ENCODE measurements around the gene SRSF7.
"Not testable (repeated sequence)": the region's sequence is repeated elsewhere in the genome, so short reads cannot be mapped to it uniquely, and the experiment has no call there.

Gene SRSF7

GRCh38 chr2:38740851-38741731, 10.1 kb downstream of the SRSF7 start:
- Histone ChIP-seq H3K27me3 (ENCODE audit: control insufficient read depth in 1 of 2, insufficient read depth in 2 of 2, low read length in 2 of 2) (no peaks in the 10 kb centered on the region), H3K27ac (ENCODE audit: low read depth, low read length) (peak overlapping the region; percentile 48), H3K36me3 (ENCODE audit: insufficient read depth, low read length) (peaks cover 31% of the 10 kb centered on the region), H3K4me3 (ENCODE audit: low read depth in 1 of 2, low read length in 2 of 2) (no peak overlapping the region), H3K9ac (ENCODE audit: low read length) (no peak overlapping the region), H3K4me1 (ENCODE audit: insufficient read depth, low read length) (peaks cover 52% of the 10 kb centered on the region), H3K9me3 (ENCODE audit: low read length) (no peaks in the 10 kb centered on the region)

GRCh38 chr2:38739524-38739923, 11.6 kb downstream of the SRSF7 start:
- Histone ChIP-seq H3K4me3 (ENCODE audit: low read depth in 1 of 2, low read length in 2 of 2) (no peak overlapping the region), H3K27me3 (ENCODE audit: control insufficient read depth in 1 of 2, insufficient read depth in 2 of 2, low read length in 2 of 2) (no peaks in the 10 kb centered on the region), H3K36me3 (ENCODE audit: insufficient read depth, low read length) (peaks cover 15% of the 10 kb centered on the region), H3K27ac (ENCODE audit: low read depth, low read length) (peak overlapping the region; percentile 32), H3K9me3 (ENCODE audit: low read length) (no peaks in the 10 kb centered on the region), H3K4me1 (ENCODE audit: insufficient read depth, low read length) (peaks cover 50% of the 10 kb centered on the region), H3K9ac (ENCODE audit: low read length) (no peak overlapping the region)

GRCh38 chr2:38737925-38738324, 13.2 kb downstream of the SRSF7 start:
- Histone ChIP-seq H3K9ac (ENCODE audit: low read length) (peak overlapping the region; percentile 20), H3K27ac (ENCODE audit: low read depth, low read length) (peak overlapping the region; percentile 75), H3K36me3 (ENCODE audit: insufficient read depth, low read length) (peaks cover 17% of the 10 kb centered on the region), H3K4me3 (ENCODE audit: low read depth in 1 of 2, low read length in 2 of 2) (no peak overlapping the region), H3K4me1 (ENCODE audit: insufficient read depth, low read length) (peaks cover 39% of the 10 kb centered on the region), H3K27me3 (ENCODE audit: control insufficient read depth in 1 of 2, insufficient read depth in 2 of 2, low read length in 2 of 2) (no peaks in the 10 kb centered on the region), H3K9me3 (ENCODE audit: low read length) (no peaks in the 10 kb centered on the region)

GRCh38 chr2:38737000-38737698, 14.0 kb downstream of the SRSF7 start:
- Histone ChIP-seq H3K27ac (ENCODE audit: low read depth, low read length) (peak overlapping the region; percentile 81), H3K36me3 (ENCODE audit: insufficient read depth, low read length) (peaks cover 11% of the 10 kb centered on the region), H3K4me1 (ENCODE audit: insufficient read depth, low read length) (peaks cover 39% of the 10 kb centered on the region), H3K9ac (ENCODE audit: low read length) (peak overlapping the region; percentile 20)
- not testable (repeated sequence) for H3K27me3 ChIP-seq (ENCODE audit: control insufficient read depth in 1 of 2, insufficient read depth in 2 of 2, low read length in 2 of 2); H3K9me3 ChIP-seq (ENCODE audit: low read length); H3K4me3 ChIP-seq (ENCODE audit: low read depth in 1 of 2, low read length in 2 of 2)

GRCh38 chr2:38735999-38736320, 15.2 kb downstream of the SRSF7 start:
- Histone ChIP-seq H3K36me3 (ENCODE audit: insufficient read depth, low read length) (peaks cover 11% of the 10 kb centered on the region), H3K9ac (ENCODE audit: low read length) (no peak overlapping the region), H3K4me1 (ENCODE audit: insufficient read depth, low read length) (peaks cover 39% of the 10 kb centered on the region), H3K4me3 (ENCODE audit: low read depth in 1 of 2, low read length in 2 of 2) (no peak overlapping the region), H3K27ac (ENCODE audit: low read depth, low read length) (peak overlapping the region; percentile 81), H3K9me3 (ENCODE audit: low read length) (no peaks in the 10 kb centered on the region), H3K27me3 (ENCODE audit: control insufficient read depth in 1 of 2, insufficient read depth in 2 of 2, low read length in 2 of 2) (no peaks in the 10 kb centered on the region)

- Histone ChIP-seq H3K27me3 (ENCODE audit: control insufficient read depth in 1 of 2, insufficient read depth in 2 of 2, low read length in 2 of 2) (no peaks in the 10 kb centered on the region), H3K4me3 (ENCODE audit: low read depth in 1 of 2, low read length in 2 of 2) (no peak overlapping the region), H3K27ac (ENCODE audit: low read depth, low read length) (peak overlapping the region; percentile 74), H3K4me1 (ENCODE audit: insufficient read depth, low read length) (peaks cover 39% of the 10 kb centered on the region), H3K9me3 (ENCODE audit: low read length) (no peaks in the 10 kb centered on the region), H3K36me3 (ENCODE audit: insufficient read depth, low read length) (peaks cover 18% of the 10 kb centered on the region), H3K9ac (ENCODE audit: low read length) (no peak overlapping the region)
Observed at GRCh38 chr2:38734299-38735058, 16.7 kb downstream of the SRSF7 start.

- H3K27ac ChIP-seq (ENCODE audit: low read depth, low read length): peak overlapping the region; percentile 44
- peaks cover 39% of the 10 kb centered on the region for H3K4me1 ChIP-seq (ENCODE audit: insufficient read depth, low read length)
Observed at GRCh38 chr2:38733300-38733971, 17.7 kb downstream of the SRSF7 start.

GRCh38 chr2:38731684-38732221, 19.4 kb downstream of the SRSF7 start:
- Histone ChIP-seq H3K9me3 (ENCODE audit: low read length) (no peaks in the 10 kb centered on the region), H3K4me3 (ENCODE audit: low read depth in 1 of 2, low read length in 2 of 2) (no peak overlapping the region), H3K4me1 (ENCODE audit: insufficient read depth, low read length) (peaks cover 24% of the 10 kb centered on the region), H3K27me3 (ENCODE audit: control insufficient read depth in 1 of 2, insufficient read depth in 2 of 2, low read length in 2 of 2) (no peaks in the 10 kb centered on the region), H3K9ac (ENCODE audit: low read length) (no peak overlapping the region), H3K36me3 (ENCODE audit: insufficient read depth, low read length) (peaks cover 20% of the 10 kb centered on the region), H3K27ac (ENCODE audit: low read depth, low read length) (no peak overlapping the region)

More at GRCh38 chr2:38733300-38733971, 17.7 kb downstream of the SRSF7 start:
- Histone ChIP-seq H3K4me3 (ENCODE audit: low read depth in 1 of 2, low read length in 2 of 2) (no peak overlapping the region), H3K9me3 (ENCODE audit: low read length) (no peaks in the 10 kb centered on the region), H3K9ac (ENCODE audit: low read length) (no peak overlapping the region), H3K27me3 (ENCODE audit: control insufficient read depth in 1 of 2, insufficient read depth in 2 of 2, low read length in 2 of 2) (no peaks in the 10 kb centered on the region), H3K36me3 (ENCODE audit: insufficient read depth, low read length) (peaks cover 20% of the 10 kb centered on the region)

DNA sequence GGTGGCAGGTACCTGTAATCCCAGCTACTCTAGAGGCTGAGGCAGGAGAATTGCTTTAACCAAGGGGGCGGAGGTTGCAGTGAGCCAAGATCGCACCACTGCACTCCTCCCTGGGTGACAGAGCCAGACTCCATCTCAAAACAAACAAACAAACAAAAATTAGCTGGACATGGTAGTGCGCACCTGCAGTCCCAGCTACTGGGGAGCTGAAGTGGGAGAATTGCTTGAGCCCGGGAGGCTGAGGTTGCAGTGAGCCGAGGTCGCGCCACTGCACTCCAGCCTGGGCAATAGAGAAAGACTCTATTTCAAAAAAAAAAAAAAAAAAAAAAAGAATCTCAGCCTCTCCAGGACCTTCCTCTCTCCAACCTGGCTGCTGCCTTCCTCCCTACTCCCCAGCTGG, 20.1 kb downstream of the SRSF7 start:
- Histone ChIP-seq H3K4me3 (ENCODE audit: low read depth in 1 of 2, low read length in 2 of 2) (no peak overlapping the region), H3K9ac (ENCODE audit: low read length) (no peak overlapping the region), H3K36me3 (ENCODE audit: insufficient read depth, low read length) (peaks cover 20% of the 10 kb centered on the region), H3K4me1 (ENCODE audit: insufficient read depth, low read length) (peaks cover 17% of the 10 kb centered on the region), H3K9me3 (ENCODE audit: low read length) (no peaks in the 10 kb centered on the region), H3K27ac (ENCODE audit: low read depth, low read length) (no peak overlapping the region), H3K27me3 (ENCODE audit: control insufficient read depth in 1 of 2, insufficient read depth in 2 of 2, low read length in 2 of 2) (no peaks in the 10 kb centered on the region)

- Histone ChIP-seq H3K9ac (ENCODE audit: low read length) (no peak overlapping the region), H3K27me3 (ENCODE audit: control insufficient read depth in 1 of 2, insufficient read depth in 2 of 2, low read length in 2 of 2) (no peaks in the 10 kb centered on the region), H3K4me1 (ENCODE audit: insufficient read depth, low read length) (no peaks in the 10 kb centered on the region), H3K36me3 (ENCODE audit: insufficient read depth, low read length) (peaks cover 16% of the 10 kb centered on the region), H3K27ac (ENCODE audit: low read depth, low read length) (no peak overlapping the region), H3K4me3 (ENCODE audit: low read depth in 1 of 2, low read length in 2 of 2) (no peak overlapping the region), H3K9me3 (ENCODE audit: low read length) (no peaks in the 10 kb centered on the region)
Observed at GRCh38 chr2:38728694-38729093, 22.5 kb downstream of the SRSF7 start.

GRCh38 chr2:38727661-38728060, 23.5 kb downstream of the SRSF7 start:
- peaks cover 8% of the 10 kb centered on the region for H3K36me3 ChIP-seq (ENCODE audit: insufficient read depth, low read length)

More at GRCh38 chr2:38727661-38728060, 23.5 kb downstream of the SRSF7 start:
- Histone ChIP-seq H3K27ac (ENCODE audit: low read depth, low read length) (no peak overlapping the region), H3K9me3 (ENCODE audit: low read length) (no peaks in the 10 kb centered on the region), H3K9ac (ENCODE audit: low read length) (no peak overlapping the region), H3K27me3 (ENCODE audit: control insufficient read depth in 1 of 2, insufficient read depth in 2 of 2, low read length in 2 of 2) (no peaks in the 10 kb centered on the region), H3K4me1 (ENCODE audit: insufficient read depth, low read length) (no peaks in the 10 kb centered on the region), H3K4me3 (ENCODE audit: low read depth in 1 of 2, low read length in 2 of 2) (no peak overlapping the region)

All from muscle layer of colon (tissue), 2 donors.